HEK293 (cell line): ENCODE results near the gene B4GALNT1.
"Not testable (repeated sequence)": the region's sequence is repeated elsewhere in the genome, so short reads cannot be mapped to it uniquely, and the experiment has no call there.

Source experiments
- CTCF ChIA-PET: fragments of 350-600 bp; formaldehyde crosslinking; extraction: SDS; loops from one replicate; lab custom pipeline; 2021; ENCODE audit warnings: antibody characterized with exemption; lab: Yijun Ruan, JAX
- POLR2A ChIA-PET: fragments of 300-600 bp; formaldehyde crosslinking; extraction: SDS; loops from one replicate; lab custom pipeline; 2020; ENCODE audit warnings: antibody characterized with exemption, inconsistent platforms; lab: Yijun Ruan, JAX
- H3K27ac ChIP-seq: fragments of 200-500 bp; sonication (Bioruptor generic); 2 replicates; pipeline ENCODE4 v1.5.1; 2014; ENCODE audit warnings: low read depth, low read length, control low read depth, inconsistent platforms; ENCODE audit errors: extremely low read depth
- H3K36me3 ChIP-seq, 2 experiments: fragments of 200-500 bp in 1 of 2; sonication (Bioruptor generic) in 1 of 2; 1 replicate in 1 of 2; 2 replicates in 1 of 2; pipeline ENCODE4 v1.5.1; 2014 to 2017; ENCODE audit warnings: inconsistent platforms in 2 of 2, low read length in 2 of 2; ENCODE audit not compliant: control insufficient read depth in 2 of 2, insufficient read depth in 1 of 2
- H3K4me1 ChIP-seq: fragments of 200-500 bp; sonication (Bioruptor generic); 2 replicates; pipeline ENCODE4 v1.5.1; 2014; ENCODE audit warnings: mild to moderate bottlenecking, low read length, inconsistent platforms; ENCODE audit not compliant: control insufficient read depth, insufficient read depth
- H3K4me3 ChIP-seq: 2 replicates; pipeline ENCODE4 v1.5.1; 2011; ENCODE audit warnings: low read depth, mild to moderate bottlenecking, control low read depth, low read length, moderate library complexity
- H3K9me3 ChIP-seq: fragments of 200-500 bp; sonication (Bioruptor generic); 2 replicates; pipeline ENCODE4 v1.5.1; 2014; ENCODE audit warnings: low read depth, low read length, inconsistent platforms; ENCODE audit not compliant: control insufficient read depth, insufficient read depth
- GLI4 ChIP-seq: fragments of 450-650 bp; formaldehyde crosslinking; IDR thresholded peaks from 2 replicates; pipeline ENCODE4 v1.5.1; 2016; ENCODE audit warnings: missing biosample characterization, missing genetic modification characterization
- SETDB1 ChIP-seq: IDR thresholded peaks from one replicate; pipeline ENCODE4 v1.6.1; 2017; ENCODE audit warnings: mild to moderate bottlenecking, low read length, moderate library complexity, mixed read lengths; ENCODE audit not compliant: insufficient read length
- ZBTB21 ChIP-seq: fragments of 450-650 bp; formaldehyde crosslinking; IDR thresholded peaks from 2 replicates; pipeline ENCODE4 v1.5.1; 2017; ENCODE audit warnings: missing biosample characterization, missing genetic modification characterization
- ZNF169 ChIP-seq: fragments of 450-650 bp; formaldehyde crosslinking; IDR thresholded peaks from 2 replicates; pipeline ENCODE4 v1.5.1; 2016; ENCODE audit warnings: missing biosample characterization, missing genetic modification characterization
- ZNF174 ChIP-seq: fragments of 450-650 bp; formaldehyde crosslinking; IDR thresholded peaks from 2 replicates; pipeline ENCODE4 v1.5.0; 2017; ENCODE audit warnings: missing biosample characterization, mild to moderate bottlenecking, missing genetic modification characterization
- ZNF175 ChIP-seq: fragments of 450-650 bp; formaldehyde crosslinking; IDR thresholded peaks from 2 replicates; pipeline ENCODE4 v1.5.1; 2016; ENCODE audit warnings: missing biosample characterization, missing genetic modification characterization
- ZNF184 ChIP-seq: fragments of 450-650 bp; IDR thresholded peaks from 2 replicates; pipeline ENCODE4 v1.5.1; 2018; ENCODE audit warnings: missing biosample characterization, mild to moderate bottlenecking, missing genetic modification characterization
- ZNF274 ChIP-seq, 2 experiments: fragments of 200-500 bp in 1 of 2; fragments of 450-650 bp in 1 of 2; sonication (Bioruptor generic) in 1 of 2; formaldehyde crosslinking in 1 of 2; IDR thresholded peaks; 2 replicates each; pipeline versions ENCODE4 v1.5.1 to v1.6.1; 2014 to 2016; ENCODE audit warnings: borderline replicate concordance in 1 of 2, inconsistent platforms in 1 of 2, low read length in 1 of 2, missing biosample characterization in 1 of 2, missing genetic modification characterization in 1 of 2
- ZNF548 ChIP-seq: fragments of 450-650 bp; formaldehyde crosslinking; IDR thresholded peaks from 2 replicates; pipeline ENCODE4 v1.5.1; 2016; ENCODE audit warnings: missing biosample characterization, missing genetic modification characterization
- ZNF549 ChIP-seq: fragments of 450-650 bp; IDR thresholded peaks from 2 replicates; pipeline ENCODE4 v1.5.1; 2018; ENCODE audit warnings: missing biosample characterization, missing genetic modification characterization, mild to moderate bottlenecking, inconsistent platforms, moderate library complexity
- ZNF560 ChIP-seq: fragments of 450-650 bp; formaldehyde crosslinking; IDR thresholded peaks from 2 replicates; pipeline ENCODE4 v1.5.1; 2017; ENCODE audit warnings: missing biosample characterization, missing genetic modification characterization, borderline replicate concordance
- ZNF610 ChIP-seq: fragments of 450-650 bp; formaldehyde crosslinking; IDR thresholded peaks from 2 replicates; pipeline ENCODE4 v1.5.1; 2016; ENCODE audit warnings: missing biosample characterization, missing genetic modification characterization, borderline replicate concordance
- ZNF623 ChIP-seq: fragments of 450-650 bp; formaldehyde crosslinking; IDR thresholded peaks from 2 replicates; pipeline ENCODE4 v1.5.1; 2016; ENCODE audit warnings: missing biosample characterization, missing genetic modification characterization
- ZNF626 ChIP-seq: fragments of 450-650 bp; sonication (Bioruptor Pico); formaldehyde crosslinking; IDR thresholded peaks from 2 replicates; pipeline ENCODE4 v1.5.1; 2018; ENCODE audit warnings: missing biosample characterization, missing genetic modification characterization, inconsistent platforms
- ZNF670 ChIP-seq: fragments of 450-650 bp; formaldehyde crosslinking; IDR thresholded peaks from 2 replicates; pipeline ENCODE4 v1.5.1; 2016; ENCODE audit warnings: missing biosample characterization, missing genetic modification characterization, low read depth
- ZNF704 ChIP-seq: fragments of 450-650 bp; formaldehyde crosslinking; IDR thresholded peaks from 2 replicates; pipeline ENCODE4 v1.5.1; 2016; ENCODE audit warnings: missing biosample characterization, missing genetic modification characterization
- TF ChIP-seq, protein P1 (sequence below): fragments of 450-650 bp; formaldehyde crosslinking; IDR thresholded peaks from 2 replicates; pipeline ENCODE4 v1.5.1; 2016; ENCODE audit warnings: missing biosample characterization, missing genetic modification characterization
- TF ChIP-seq, protein P2 (sequence below): fragments of 450-650 bp; formaldehyde crosslinking; IDR thresholded peaks from 2 replicates; pipeline ENCODE4 v1.5.1; 2016; ENCODE audit warnings: missing biosample characterization, missing genetic modification characterization, borderline replicate concordance
- TF ChIP-seq, protein P3 (sequence below): fragments of 450-650 bp; formaldehyde crosslinking; conservative IDR thresholded peaks from 2 replicates; pipeline ENCODE4 v1.5.1; 2016; ENCODE audit warnings: low read depth, missing biosample characterization, missing genetic modification characterization

The B4GALNT1 gene

DNA sequence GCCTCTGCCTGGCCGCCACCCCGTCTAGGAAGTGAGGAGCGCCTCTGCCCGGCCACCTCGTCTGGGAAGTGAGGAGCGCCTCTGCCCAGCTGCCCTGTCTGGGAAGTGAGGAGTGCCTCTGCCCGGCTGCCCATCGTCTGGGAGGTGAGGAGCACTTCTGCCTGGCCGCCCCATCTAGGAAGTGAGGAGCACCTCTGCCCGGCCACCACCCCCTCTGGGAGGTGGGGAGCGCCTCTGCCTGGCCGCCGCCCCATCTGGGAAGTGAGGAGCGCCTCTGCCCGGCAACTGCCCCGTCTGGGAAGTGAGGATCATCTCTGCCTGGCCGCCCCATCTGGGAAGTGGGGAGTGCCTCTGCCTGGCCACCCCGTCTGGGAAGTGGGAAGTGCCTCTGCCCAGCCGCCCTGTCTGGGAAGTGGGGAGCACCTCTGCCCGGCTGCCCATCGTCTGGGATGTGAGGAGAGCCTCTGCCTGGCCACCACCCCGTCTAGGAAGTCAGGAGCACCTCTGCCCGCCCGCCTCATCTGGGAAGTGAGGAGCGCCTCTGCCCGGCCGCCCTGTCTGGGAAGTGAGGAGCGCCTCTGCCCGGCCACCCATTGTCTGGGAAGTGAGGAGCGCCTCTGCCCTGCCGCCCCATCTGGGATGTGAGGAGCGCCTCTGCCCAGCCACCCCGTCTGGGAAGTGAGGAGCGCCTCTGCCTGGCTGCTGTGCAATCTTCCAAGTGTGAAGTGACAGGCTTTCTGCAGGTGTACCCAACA is 32.2 kb upstream of the B4GALNT1 start:
- H3K27ac ChIP-seq, H3K4me3 ChIP-seq, POLR2A ChIA-PET, H3K9me3 ChIP-seq, H3K36me3 ChIP-seq, H3K4me1 ChIP-seq: not testable (repeated sequence)
- CTCF ChIA-PET, result interaction anchor here (0.6 kb wide), 1 partner anchor 1670 kb away, joined by 3 read pairs; no protein-coding TSS in a partner anchor

- Histone ChIP-seq H3K36me3 (no peaks in the 10 kb centered on the region), H3K4me1 (no peaks in the 10 kb centered on the region), H3K4me3 (no peak overlapping the region), H3K9me3 (no peaks in the 10 kb centered on the region), H3K27ac (no peak overlapping the region)
- CTCF ChIA-PET, result interaction anchor here (1.4 to 2.6 kb wide), 3 partner anchors 28 to 78 kb away, joined by 5 to 9 read pairs (median 8); partner anchors contain the start of genes B4GALNT1 and OS9
- POLR2A ChIA-PET, result no interaction called here
- no peak for TF ChIP-seq ZNF623 (tag by site-specific recombination)
- TF ChIP-seq ZBTB21, result no peak
- no peak for TF ChIP-seq ZNF174 (tag by site-specific recombination)
- TF ChIP-seq ZNF670 (tag by site-specific recombination), result no peak
- TF ChIP-seq, protein P1, sequence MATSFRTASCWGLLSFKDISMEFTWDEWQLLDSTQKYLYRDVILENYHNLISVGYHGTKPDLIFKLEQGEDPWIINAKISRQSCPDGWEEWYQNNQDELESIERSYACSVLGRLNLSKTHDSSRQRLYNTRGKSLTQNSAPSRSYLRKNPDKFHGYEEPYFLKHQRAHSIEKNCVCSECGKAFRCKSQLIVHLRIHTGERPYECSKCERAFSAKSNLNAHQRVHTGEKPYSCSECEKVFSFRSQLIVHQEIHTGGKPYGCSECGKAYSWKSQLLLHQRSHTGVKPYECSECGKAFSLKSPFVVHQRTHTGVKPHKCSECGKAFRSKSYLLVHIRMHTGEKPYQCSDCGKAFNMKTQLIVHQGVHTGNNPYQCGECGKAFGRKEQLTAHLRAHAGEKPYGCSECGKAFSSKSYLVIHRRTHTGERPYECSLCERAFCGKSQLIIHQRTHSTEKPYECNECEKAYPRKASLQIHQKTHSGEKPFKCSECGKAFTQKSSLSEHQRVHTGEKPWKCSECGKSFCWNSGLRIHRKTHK (tag by site-specific recombination), result no peak
- peak; percentile 71 for TF ChIP-seq ZNF549 (tag by site-specific recombination)
- peak; percentile 71; the same call in 1 of the 2 replicates for TF ChIP-seq ZNF626
- TF ChIP-seq ZNF184 (tag by site-specific recombination), result 0 out of 2 replicates have a peak, but pooled peaks have one; percentile 48
- TF ChIP-seq ZNF610 (tag by site-specific recombination), result no peak
- no peak for TF ChIP-seq GLI4 (tag by site-specific recombination)
- TF ChIP-seq ZNF175 (tag by site-specific recombination), result no peak
- TF ChIP-seq ZNF274 (IDR thresholded peaks at IDR 0.05; ENCODE audit: low read length), result no peak
- TF ChIP-seq ZNF274 (tag by site-specific recombination; IDR thresholded peaks at IDR 0.05; ENCODE audit: borderline replicate concordance), result no peak
- TF ChIP-seq, protein P2, sequence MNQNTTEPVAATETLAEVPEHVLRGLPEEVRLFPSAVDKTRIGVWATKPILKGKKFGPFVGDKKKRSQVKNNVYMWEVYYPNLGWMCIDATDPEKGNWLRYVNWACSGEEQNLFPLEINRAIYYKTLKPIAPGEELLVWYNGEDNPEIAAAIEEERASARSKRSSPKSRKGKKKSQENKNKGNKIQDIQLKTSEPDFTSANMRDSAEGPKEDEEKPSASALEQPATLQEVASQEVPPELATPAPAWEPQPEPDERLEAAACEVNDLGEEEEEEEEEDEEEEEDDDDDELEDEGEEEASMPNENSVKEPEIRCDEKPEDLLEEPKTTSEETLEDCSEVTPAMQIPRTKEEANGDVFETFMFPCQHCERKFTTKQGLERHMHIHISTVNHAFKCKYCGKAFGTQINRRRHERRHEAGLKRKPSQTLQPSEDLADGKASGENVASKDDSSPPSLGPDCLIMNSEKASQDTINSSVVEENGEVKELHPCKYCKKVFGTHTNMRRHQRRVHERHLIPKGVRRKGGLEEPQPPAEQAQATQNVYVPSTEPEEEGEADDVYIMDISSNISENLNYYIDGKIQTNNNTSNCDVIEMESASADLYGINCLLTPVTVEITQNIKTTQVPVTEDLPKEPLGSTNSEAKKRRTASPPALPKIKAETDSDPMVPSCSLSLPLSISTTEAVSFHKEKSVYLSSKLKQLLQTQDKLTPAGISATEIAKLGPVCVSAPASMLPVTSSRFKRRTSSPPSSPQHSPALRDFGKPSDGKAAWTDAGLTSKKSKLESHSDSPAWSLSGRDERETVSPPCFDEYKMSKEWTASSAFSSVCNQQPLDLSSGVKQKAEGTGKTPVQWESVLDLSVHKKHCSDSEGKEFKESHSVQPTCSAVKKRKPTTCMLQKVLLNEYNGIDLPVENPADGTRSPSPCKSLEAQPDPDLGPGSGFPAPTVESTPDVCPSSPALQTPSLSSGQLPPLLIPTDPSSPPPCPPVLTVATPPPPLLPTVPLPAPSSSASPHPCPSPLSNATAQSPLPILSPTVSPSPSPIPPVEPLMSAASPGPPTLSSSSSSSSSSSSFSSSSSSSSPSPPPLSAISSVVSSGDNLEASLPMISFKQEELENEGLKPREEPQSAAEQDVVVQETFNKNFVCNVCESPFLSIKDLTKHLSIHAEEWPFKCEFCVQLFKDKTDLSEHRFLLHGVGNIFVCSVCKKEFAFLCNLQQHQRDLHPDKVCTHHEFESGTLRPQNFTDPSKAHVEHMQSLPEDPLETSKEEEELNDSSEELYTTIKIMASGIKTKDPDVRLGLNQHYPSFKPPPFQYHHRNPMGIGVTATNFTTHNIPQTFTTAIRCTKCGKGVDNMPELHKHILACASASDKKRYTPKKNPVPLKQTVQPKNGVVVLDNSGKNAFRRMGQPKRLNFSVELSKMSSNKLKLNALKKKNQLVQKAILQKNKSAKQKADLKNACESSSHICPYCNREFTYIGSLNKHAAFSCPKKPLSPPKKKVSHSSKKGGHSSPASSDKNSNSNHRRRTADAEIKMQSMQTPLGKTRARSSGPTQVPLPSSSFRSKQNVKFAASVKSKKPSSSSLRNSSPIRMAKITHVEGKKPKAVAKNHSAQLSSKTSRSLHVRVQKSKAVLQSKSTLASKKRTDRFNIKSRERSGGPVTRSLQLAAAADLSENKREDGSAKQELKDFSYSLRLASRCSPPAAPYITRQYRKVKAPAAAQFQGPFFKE (tag by site-specific recombination), result no peak
- TF ChIP-seq ZNF704 (tag by site-specific recombination), result no peak
- TF ChIP-seq SETDB1, result peak; percentile 99
- TF ChIP-seq ZNF169 (tag by site-specific recombination), result no peak
- TF ChIP-seq ZNF560 (tag by site-specific recombination), result no peak
- no peak for TF ChIP-seq ZNF548
- TF ChIP-seq, protein P3, sequence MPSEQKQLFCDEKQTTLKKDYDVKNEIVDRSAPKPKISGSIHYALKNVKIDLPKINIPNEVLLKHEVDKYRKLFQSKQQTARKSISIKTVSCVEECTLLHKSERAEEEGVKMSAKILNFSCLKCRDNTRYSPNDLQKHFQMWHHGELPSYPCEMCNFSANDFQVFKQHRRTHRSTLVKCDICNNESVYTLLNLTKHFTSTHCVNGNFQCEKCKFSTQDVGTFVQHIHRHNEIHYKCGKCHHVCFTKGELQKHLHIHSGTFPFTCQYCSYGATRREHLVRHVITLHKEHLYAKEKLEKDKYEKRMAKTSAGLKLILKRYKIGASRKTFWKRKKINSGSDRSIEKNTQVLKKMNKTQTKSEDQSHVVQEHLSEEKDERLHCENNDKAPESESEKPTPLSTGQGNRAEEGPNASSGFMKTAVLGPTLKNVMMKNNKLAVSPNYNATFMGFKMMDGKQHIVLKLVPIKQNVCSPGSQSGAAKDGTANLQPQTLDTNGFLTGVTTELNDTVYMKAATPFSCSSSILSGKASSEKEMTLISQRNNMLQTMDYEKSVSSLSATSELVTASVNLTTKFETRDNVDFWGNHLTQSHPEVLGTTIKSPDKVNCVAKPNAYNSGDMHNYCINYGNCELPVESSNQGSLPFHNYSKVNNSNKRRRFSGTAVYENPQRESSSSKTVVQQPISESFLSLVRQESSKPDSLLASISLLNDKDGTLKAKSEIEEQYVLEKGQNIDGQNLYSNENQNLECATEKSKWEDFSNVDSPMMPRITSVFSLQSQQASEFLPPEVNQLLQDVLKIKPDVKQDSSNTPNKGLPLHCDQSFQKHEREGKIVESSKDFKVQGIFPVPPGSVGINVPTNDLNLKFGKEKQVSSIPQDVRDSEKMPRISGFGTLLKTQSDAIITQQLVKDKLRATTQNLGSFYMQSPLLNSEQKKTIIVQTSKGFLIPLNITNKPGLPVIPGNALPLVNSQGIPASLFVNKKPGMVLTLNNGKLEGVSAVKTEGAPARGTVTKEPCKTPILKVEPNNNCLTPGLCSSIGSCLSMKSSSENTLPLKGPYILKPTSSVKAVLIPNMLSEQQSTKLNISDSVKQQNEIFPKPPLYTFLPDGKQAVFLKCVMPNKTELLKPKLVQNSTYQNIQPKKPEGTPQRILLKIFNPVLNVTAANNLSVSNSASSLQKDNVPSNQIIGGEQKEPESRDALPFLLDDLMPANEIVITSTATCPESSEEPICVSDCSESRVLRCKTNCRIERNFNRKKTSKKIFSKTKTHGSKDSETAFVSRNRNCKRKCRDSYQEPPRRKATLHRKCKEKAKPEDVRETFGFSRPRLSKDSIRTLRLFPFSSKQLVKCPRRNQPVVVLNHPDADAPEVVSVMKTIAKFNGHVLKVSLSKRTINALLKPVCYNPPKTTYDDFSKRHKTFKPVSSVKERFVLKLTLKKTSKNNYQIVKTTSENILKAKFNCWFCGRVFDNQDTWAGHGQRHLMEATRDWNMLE (tag by site-specific recombination), result 0 out of 2 replicates have a peak, but pooled peaks have one; percentile 22
Observed at GRCh38 chr12:57661376-57661775, 28.4 kb upstream of the B4GALNT1 start.
